GDM1 (cell line): ENCODE results near the gene SP100.
"Not testable (repeated sequence)": the region's sequence is repeated elsewhere in the genome, so short reads cannot be mapped to it uniquely, and the experiment has no call there.

Source experiments
- DNase-seq: peaks from one replicate; lab custom pipeline; 2025; lab: John Stamatoyannopoulos, UW

SP100 gene

GRCh38 chr2:230416061-230416721 is at the start of gene SP100:
Gene SP100, plus strand, starts transcription at chr2:230416201. Its CDS starts 96 bp downstream, at chr2:230416297.
- peak; percentile 73 for DNase-seq

DNA sequence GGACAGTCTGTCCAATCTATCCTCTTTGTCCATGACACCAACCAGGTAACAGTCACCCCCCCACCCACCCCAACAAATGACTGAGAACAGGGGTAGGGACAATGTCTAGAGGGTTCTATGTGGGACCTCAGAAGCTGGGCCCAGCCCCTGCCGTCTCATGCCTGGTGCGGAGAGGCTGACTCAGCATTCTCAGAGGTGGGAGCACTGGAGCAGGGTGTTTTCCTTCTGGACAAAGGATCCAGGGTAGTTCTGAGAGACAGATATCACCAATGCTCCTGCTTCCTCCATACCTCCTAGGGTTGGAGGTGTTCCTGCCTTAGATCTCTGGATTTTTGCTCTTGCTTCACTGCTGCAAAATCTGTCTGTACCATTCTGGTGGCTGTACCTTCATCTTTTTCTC is 33.9 kb upstream of the SP100 start:
- DNase-seq = no peak

DNA sequence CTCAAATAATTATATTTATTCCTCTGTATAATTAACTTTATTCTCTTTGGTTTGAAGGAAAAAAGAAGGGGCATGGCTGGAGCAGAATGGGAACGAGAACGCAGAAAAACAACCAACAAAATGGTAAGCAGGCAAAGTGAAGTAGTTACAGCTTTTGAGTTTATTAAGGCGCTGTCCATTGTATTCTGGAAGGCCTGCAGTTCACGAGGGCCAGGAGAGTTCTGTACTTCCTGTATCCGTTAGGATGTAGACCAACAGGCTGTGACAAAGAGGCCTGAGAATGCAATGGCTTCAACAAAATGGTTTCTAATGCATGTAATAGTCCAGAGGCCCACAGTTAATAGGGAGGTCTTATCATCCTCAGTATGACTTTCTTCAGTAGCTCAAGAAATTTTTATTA is 32.5 kb upstream of the SP100 start:
- no peak for DNase-seq

DNA sequence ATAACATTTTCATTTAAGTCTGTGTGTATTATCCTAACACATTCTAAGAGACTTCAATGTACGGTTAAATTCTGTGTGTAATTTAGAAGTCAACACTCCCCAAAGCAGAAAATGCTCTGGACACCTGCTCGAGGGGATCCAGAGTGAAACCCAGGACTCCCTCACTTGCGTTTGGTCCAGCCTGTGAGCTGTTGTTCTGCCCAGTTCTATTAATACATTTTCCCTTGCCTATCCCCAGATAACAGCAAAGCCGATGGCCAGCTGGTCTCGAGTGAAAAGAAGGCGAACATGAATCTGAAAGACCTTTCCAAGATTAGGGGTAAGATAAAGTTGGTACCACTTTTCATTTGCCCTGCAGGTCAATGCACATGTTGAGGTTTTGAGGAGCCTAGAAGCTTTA is 31.0 kb upstream of the SP100 start:
- no peak for DNase-seq

GRCh38 chr2:230394301-230394700 is 21.7 kb upstream of the SP100 start:
- DNase-seq = no peak

DNA sequence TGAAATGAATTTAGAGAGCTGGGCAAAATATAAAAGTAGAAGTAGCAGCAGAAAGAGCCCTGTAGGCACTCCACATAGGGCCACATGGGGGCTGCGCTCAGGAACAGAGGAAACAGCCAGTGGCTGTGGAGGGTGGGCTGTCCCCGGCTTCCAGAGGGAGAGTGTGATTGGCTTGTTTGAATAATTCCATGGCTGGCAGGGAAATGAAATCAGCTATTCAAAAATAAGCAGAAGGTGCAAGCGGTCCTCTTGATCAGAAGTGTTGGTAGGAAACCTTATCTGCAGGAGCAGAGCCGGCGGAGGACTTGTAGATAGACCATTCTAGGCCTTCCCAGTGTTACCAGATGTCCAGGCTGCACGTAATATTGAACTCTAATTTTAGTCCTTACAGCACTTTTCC is 17.3 kb upstream of the SP100 start:
- DNase-seq = not testable (repeated sequence)

DNA sequence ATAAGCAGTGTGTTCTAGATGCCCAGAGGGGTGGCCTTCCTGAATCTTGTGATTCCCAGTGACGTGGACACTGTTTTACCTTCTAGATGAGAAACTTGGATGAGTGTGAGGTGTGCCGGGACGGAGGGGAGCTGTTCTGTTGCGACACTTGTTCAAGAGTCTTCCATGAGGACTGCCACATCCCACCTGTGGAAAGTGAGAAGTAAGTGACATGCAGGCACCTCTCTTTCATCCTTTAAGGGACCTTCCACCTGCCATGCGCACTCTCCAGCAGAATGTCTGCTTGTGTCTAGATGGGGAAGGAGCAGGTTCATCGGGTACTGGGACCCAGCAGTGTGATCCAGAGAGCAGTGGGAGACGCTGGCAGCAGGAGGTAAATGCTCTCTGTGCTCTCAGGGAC is 16.0 kb upstream of the SP100 start:
- DNase-seq = no peak

GRCh38 chr2:230400454-230400853 is 15.5 kb upstream of the SP100 start:
- no peak for DNase-seq

DNA sequence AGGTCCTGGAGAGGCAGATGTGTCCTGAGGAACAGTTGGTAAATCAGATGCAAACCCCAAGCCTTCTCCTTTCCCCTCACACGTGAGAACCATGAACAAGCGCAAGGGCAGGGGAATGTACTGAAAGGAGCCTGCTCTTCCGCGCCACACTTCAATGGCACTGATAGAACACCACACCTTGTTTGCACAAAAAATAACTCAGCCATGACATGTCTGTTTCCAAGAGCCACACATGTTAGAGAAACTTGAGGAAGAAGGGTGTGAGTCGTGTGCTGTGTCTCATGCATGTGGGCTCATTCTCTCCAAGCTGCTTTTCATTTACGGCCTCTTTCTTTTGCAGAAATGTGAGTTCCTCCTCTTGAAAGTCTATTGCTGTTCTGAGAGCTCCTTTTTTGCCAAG is 15.0 kb upstream of the SP100 start:
- DNase-seq = not testable (repeated sequence)

- no peak for DNase-seq
Observed at GRCh38 chr2:230403746-230404145, 12.3 kb upstream of the SP100 start.

DNA sequence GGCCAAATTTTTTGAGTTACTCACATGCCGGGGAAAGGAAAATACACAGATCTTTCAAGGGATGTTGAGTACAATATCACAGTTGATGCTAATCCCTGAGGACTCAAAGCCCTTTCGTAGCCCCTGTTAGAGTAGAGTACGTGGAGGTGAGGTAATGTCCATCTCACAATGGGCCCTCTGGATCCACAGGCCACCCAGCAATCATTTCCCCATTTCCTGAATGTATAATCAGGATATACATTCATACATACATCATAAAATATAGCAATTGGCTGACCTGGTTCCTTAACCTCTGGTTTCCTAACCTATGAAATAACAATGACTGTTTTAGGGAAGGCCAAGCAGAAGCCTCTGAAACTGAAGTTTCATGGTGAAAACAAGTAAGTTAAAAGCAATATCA is 10.2 kb upstream of the SP100 start:
- no peak for DNase-seq

DNA sequence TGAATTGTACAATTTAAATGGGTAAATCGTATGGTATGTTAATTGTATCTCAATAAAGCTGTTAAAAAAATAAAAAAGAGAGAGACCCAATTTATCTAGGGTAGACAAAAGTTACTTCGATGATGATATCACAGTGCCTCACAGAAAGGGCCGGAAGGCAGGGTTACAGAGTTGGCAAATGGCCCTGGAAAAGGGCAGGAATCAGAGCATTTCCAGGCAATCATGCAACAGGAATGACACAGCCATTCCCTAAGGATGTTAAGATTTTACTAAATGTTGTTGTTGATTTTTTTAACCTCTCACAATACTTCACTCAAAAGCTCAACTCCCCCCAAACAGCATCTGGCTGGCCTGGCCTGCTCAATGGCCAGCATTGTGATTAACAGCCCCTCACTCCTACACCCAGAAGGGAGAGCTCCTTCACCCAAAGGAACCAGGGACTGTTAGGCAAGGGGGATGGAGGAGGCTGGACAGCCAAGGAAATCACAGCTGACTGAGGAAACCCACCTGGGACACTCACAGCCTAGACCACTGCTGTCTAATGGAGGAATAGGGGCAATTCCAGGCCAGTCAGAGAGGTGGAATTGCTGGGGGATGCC is 7.7 kb upstream of the SP100 start:
- no peak for DNase-seq

- not testable (repeated sequence) for DNase-seq
Observed at GRCh38 chr2:230409316-230409715, 6.7 kb upstream of the SP100 start.

GRCh38 chr2:230410263-230410662 is 5.7 kb upstream of the SP100 start:
- no peak for DNase-seq

DNA sequence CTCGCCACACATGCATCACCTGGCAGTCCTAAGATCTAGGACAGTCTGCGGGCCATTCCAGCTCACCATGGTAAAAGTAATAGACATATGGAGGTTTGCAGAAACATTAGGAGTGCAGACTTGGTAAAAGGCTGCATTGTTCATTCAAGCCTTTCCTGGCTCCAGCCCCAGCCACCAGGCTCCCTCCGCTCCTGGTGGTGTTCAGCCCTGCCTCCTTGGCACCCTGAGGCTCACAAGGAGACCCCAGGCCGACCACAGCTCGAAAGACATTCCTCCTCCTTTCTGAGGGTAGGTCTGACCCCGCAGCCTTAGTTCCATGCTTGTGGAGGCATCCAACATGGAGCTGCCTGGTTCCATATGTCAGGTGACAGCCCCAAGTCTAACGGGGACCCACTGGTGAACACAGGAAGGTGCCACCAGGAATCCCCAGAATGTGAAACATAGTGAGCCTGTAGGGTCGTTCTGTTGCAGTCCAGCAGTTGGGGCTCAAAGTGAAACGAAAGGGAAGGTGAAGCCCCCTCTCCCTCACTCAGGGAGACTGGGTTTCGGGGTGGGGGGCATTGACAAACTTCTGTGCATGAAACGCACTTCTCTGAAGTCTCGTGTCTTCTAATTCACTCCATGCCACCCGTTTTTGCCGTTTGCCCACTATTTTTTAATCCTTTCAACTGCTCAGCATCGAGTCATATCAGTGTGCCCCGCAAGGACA is 5.0 kb upstream of the SP100 start:
- no peak for DNase-seq

GRCh38 chr2:230411570-230412370 is 4.2 kb upstream of the SP100 start:
- peak; percentile 37 for DNase-seq

DNA sequence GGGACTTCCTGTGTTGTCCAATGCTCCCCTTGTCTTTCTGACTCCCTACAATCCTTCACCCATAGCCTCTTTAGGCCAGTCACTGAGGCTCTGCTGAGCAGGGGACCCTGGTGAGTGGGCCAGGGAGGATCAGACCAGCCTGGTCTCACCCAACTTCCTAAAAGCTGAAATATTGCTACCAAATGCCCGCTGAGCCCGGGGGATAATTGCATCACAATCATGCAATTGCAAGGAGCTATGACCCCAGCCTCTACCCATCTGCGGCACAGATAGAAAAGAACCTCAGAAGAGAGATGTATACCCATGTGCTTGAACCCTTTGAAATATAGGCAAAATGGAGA is 3.7 kb upstream of the SP100 start:
- no peak for DNase-seq

DNA sequence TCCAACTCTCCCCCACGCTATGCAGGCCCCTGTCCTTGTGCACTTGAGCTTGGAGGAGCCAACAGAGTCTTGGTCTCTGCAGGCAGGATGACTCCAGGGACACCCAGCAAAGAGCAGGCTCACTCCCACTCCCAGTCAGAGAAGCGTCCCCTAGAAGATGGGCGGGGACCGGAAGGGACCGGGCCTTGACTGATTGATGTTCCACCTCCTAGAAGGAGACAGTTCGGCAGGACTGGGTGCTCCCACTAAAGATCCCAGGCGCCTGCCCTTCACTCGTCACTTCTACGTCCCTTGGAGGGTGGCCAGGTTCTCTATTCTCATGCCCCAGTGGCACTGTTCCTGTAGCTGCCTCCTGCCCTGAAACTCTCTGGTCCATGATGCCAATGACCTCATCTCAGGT is 3.2 kb upstream of the SP100 start:
- DNase-seq = no peak

- DNase-seq = no peak
Observed at GRCh38 chr2:230413479-230413878, 2.5 kb upstream of the SP100 start.

DNA sequence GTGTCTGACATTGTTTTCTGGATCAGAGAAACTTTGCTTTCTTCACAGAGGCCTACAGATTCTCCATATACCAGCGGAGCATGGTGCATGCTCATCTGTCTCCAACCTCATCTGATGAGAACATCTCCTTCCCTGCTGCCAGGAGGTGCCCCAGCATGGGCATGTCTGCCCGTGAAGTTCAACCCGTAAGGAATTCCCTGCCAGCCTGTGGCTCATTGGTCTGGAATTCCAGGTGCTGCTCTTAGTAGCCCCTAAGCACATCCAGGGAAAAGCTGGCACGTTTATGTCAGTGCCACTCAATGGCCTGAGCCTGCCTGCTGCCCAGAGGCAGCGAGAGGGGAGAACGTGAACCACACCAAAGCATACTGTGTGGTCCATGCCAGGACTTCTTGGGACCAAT is 1.7 kb upstream of the SP100 start:
- DNase-seq = no peak

DNA sequence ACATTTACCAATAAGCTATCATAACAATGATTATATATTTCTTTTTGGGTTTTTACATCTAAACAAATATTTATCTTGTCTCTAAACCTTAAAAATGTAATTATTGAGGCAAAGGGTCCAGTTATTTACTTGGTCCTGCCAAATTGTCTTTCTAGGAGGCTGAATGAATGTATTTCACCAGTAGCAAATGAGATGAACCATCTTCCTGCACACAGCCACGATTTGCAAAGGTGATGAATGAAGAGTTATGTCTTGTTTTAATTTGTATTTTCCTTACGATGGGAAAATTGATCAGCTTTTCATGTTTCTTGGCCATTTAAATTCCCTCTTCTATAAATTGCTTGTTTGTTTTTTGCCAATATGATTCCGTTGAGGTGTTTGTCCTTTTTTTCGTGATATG is 1.4 kb downstream of the SP100 start:
- no peak for DNase-seq

DNA sequence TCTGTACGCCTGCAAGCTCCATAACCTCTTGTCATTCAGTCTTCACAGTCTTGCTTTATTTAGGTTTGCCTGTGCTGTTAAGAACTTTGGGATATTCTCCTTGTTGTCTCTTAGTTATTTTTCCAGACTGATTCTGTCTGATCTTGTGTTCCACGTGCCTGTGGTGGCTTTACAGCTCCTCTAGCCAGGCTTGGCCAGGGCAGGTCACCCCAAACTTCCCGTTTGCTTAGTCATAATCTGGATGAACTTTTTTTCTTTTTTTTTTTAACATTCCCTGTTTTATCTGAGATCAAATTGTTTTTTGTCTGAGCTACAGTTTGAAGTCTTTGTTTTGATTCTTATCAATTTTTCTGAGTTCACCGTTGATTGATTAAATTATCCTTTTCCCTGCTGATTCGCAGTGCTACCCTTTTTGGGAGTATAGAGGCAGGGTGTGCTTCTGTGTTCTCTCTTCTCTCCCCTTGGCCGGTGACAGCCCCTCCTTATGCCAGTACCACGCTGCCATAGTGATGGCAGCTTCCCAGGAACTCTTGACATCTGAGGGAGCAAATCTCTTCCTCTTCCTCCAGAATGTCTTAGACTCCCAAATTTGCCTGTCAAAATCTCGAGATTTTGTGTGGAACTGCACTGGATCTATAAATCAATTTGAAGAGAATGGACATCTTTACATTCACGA is 2.5 kb downstream of the SP100 start:
- no peak for DNase-seq
